ENCODE results near the gene CDH4.

Gene CDH4

DNA sequence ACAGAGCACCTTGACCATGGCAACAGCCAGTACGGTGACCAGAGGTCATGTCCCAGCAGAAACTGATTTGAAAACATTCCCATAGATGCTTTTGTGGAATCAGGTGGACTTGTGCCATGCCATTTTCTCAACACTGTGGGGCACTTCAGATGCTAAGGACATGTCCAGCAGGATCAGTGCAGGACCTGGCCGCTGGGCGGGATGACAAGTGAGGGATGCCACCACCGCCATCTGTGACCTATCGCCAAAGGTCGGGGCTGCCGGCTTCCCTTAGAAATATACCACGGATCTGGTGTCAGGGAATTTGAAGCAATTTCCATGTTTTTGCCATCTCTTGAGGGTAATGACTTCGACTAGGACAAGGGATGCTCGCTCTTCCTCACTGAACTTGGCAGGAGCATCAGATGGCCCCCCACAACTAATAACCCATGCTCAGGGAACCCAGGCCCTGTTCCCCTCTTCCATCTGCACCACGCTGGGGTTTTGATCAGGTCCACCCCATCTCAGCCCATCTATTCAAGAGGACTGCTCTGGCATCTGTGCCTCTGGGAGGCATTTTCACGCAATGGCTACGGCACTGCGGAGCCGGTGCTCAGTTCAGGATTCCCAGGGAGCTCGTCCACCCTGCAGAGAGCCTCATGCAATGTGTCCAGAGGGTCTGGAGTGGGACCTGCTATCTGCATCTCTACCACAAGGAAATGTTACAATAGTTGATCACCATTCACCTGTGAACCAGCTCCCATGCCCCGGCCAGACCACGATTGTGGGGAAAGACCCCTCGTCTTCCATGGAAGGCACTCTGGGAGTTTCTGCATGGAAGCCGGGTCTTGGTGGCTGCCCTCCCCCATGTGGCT lies 511.1 kb downstream of the CDH4 start:
- Mint-ChIP-seq H3K27ac (no peak overlapping the region), H3K9me3 (no peaks in the 10 kb centered on the region), H3K4me3 (no peak overlapping the region), H3K4me1 (ENCODE audit: low read depth) (no peaks in the 10 kb centered on the region), H3K36me3 (ENCODE audit: low read depth) (no peaks in the 10 kb centered on the region), H3K27me3 (ENCODE audit: low read depth) (no peaks in the 10 kb centered on the region)

DNA sequence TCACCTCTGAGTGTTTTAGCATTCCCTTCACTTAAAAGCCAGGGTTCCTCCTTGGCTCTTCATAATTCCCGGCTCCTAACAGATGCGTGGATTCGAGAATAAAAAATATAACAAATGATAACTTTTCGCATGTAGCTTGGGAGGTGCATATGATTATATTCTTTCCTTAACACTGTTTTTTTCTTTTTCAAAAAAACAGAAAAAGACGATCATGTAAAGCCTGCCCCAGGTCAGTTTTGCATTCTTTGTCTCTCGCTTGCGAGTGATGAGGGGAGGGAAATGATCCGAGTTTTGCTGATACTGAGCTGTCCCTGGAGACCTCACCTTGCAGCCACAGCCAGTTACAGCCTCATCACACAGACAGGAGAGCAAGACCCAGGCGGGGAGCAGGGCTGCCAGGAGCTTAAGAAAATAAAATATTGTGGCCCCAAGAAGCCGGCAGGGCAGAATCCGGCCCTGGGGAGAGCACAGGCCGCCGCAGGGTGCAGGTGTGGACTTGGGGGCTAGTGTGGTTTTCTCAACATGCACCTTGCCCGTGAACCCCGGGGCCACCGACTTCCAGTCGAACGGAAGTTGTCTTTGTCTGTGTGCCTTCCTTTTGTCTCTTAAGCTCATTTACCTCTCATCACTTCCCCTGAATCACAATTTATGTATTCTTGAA lies 511.8 kb downstream of the CDH4 start:
- Mint-ChIP-seq H3K36me3 (ENCODE audit: low read depth) (no peaks in the 10 kb centered on the region), H3K27ac (no peak overlapping the region), H3K4me1 (ENCODE audit: low read depth) (no peaks in the 10 kb centered on the region), H3K27me3 (ENCODE audit: low read depth) (no peaks in the 10 kb centered on the region), H3K4me3 (no peak overlapping the region), H3K9me3 (no peaks in the 10 kb centered on the region)

DNA sequence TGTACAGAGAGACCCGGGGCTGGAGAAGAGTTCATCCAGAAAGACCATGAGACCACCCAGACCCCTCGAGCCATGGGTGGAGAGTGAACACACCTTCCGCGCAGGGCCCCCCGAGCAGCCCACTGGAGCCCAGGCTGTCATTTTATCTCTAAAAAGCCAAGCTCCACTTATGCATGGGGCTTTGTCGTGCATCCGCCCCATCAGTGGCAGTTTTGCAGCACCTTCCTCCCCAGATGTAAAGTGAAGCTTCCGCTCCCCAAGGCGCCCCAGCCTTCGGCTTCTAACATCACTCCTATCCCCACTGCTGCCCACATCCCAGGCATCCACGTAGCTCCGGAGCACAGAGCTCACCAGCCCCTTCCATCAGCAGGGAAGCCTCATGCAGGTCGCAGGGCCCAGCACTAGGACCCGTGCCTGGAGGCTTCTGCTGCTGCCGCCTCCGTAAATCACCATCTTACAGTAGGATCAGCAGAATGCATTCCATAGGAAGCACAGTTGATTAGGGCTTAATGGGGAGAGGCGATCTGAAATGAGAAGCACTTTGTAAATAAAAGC lies 512.5 kb downstream of the CDH4 start:
- Mint-ChIP-seq H3K9me3 (no peaks in the 10 kb centered on the region), H3K27me3 (ENCODE audit: low read depth) (no peaks in the 10 kb centered on the region), H3K36me3 (ENCODE audit: low read depth) (no peaks in the 10 kb centered on the region), H3K4me1 (ENCODE audit: low read depth) (no peaks in the 10 kb centered on the region), H3K27ac (no peak overlapping the region), H3K4me3 (no peak overlapping the region)

DNA sequence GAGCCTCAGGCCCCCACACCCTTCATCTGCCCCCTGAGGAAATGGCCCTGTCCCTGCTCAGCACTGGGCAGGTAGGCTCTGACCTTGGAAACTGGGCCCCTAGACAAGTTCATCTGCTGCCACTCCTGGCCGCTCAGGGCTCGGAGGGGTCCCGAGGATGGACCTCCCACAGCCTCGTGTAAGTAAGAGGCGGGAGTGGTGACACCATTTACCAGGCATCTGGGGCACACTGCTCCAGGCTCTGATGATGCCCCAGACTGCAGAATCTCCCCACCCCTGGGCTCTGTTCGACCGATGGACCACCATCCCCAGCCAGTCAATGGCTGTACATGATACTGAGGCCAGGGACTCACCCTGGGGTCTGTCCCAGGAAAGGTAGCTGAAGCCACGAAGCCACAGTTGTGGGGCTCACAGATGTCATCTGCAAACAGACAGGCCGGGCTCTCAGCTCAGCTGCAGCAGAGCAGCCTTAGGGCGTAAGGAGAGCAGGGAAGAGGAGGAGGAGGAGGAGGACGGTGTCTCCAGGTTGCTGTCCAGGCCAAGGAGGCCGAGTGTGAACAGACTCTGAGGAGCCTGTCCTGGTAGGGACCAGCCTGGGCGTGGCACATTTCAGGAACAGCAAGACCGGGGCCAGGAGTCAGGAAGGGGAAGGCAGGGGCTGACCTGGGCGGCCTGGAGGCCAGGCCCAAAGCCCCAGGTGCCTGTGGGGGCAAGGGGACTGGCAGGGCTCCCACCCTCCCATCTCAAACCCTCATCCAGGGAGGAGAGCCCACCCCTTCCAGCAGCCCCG lies 513.2 kb downstream of the CDH4 start:
- no peaks in the 10 kb centered on the region for H3K4me1 Mint-ChIP-seq (ENCODE audit: low read depth)
- H3K27me3 Mint-ChIP-seq (ENCODE audit: low read depth), result no peaks in the 10 kb centered on the region
- H3K27ac Mint-ChIP-seq, result no peak overlapping the region
- H3K4me3 Mint-ChIP-seq, result no peak overlapping the region
- H3K36me3 Mint-ChIP-seq (ENCODE audit: low read depth), result no peaks in the 10 kb centered on the region
- H3K9me3 Mint-ChIP-seq, result no peaks in the 10 kb centered on the region

DNA sequence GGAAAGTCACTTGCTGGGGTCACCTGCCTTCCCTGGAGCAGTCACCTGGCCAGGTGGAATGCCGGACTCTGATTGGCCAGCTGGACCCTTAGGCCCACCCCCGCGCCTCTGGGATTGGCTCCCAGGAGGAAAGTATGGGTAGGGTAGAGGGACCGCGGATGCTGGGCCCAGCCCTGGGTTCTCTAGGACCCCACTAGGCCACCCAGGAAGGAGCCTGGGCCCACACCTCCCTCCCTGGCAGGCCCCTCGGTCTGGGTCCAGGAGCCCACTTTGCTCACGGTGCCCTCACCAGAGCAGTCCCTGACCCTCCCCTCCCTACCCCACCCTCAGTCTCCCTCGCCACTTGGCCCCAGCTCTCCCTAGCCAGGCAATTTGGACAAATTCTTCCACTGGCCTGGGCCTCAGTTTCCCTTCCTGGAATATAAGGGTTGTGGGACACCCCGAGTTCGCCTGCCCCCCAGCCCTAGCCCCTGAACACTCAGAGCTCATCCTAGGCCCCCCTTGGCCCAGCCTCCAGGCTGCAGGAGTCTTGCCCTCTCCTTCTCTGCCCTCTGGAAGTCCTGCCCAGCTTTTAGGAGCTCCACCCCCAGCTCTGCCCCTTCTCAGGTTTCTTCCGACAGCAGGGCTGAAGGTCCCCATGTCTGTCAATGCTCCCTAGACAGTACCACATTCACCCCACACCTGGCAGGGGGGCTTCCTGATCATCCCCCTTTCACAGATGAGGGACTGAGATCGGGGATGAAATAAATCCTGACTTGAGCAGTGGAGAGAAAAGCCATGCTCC lies 514.0 kb downstream of the CDH4 start:
- no peak overlapping the region for H3K4me3 Mint-ChIP-seq
- H3K4me1 Mint-ChIP-seq (ENCODE audit: low read depth), result no peaks in the 10 kb centered on the region
- H3K27me3 Mint-ChIP-seq (ENCODE audit: low read depth), result no peaks in the 10 kb centered on the region
- no peaks in the 10 kb centered on the region for H3K36me3 Mint-ChIP-seq (ENCODE audit: low read depth)
- H3K27ac Mint-ChIP-seq, result no peak overlapping the region
- H3K9me3 Mint-ChIP-seq, result no peaks in the 10 kb centered on the region

DNA sequence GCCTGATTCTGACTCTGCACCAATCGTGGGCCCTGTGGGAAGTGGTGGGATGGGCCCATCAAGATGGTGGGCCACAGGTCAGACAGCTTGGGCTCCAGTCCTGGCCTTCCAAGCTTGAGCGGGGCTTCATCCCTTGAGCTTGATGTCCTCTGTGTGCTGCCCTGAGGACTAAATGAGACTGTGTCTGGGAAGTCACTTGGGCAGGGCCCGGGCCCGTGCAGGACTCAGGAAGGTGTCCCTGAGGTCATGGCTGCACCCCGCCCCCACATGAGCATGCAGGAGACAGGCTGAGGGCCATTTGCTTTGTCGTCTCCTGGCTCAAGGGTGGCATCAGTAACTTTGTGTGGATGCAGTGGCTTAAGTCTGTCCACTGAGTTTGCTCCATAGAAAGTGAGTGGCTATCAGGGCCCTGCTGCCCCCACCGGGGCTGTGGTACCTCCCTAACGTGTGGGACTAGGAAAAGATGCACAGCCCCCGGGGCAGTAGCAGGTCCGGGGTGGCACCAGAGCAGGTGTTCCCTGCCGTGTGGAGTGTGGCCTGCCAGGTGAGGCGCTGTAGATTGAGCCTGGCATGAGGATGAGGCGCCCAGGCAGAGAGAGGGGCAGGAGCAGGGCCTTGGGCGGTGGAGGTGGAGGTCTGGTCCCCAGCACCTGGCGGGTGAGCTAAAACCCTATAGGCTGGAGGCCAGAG lies 515.0 kb downstream of the CDH4 start:
- H3K4me3 Mint-ChIP-seq, result no peak overlapping the region
- no peaks in the 10 kb centered on the region for H3K4me1 Mint-ChIP-seq (ENCODE audit: low read depth)
- H3K27me3 Mint-ChIP-seq (ENCODE audit: low read depth), result no peaks in the 10 kb centered on the region
- H3K27ac Mint-ChIP-seq, result no peak overlapping the region
- H3K36me3 Mint-ChIP-seq (ENCODE audit: low read depth), result no peaks in the 10 kb centered on the region
- H3K9me3 Mint-ChIP-seq, result no peaks in the 10 kb centered on the region

GRCh38 chr20:61767761-61768494 lies 515.9 kb downstream of the CDH4 start:
- H3K4me1 Mint-ChIP-seq (ENCODE audit: low read depth), result no peaks in the 10 kb centered on the region

DNA sequence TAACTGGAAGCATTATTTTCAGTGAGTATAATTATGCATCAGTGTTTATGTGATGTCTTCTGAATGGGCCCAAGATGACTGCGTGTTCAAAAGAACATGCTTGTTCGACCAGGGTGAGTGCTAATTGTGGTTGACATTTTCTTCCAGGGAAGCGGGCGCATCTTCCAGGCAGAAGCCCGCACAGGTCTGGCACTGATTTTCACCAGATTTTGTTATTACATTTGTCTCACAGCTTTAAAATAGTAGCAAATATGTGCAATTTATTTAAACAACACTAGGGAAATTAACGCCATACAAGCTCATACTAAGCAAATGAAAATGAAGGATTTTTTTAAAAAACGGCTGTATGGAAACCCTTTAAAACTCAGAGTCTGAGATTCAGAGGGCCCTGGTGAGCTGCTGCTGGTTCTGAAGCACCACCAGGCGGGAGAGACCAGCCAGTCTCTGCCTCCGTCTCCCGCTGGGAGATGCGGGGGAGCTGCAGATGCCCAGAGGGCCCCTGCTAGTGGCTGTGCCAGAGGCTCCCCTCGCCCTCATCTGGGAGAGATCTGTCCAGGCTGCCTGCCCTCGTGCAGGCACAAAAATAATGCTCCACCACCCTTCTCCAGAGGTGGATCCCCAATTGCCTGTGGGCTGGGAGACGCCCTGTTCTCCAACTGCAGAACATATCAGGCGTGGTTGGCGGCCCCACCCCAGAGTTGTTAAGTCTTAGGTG lies 516.7 kb downstream of the CDH4 start:
- Mint-ChIP-seq H3K27ac (no peak overlapping the region), H3K4me3 (no peak overlapping the region), H3K9me3 (no peaks in the 10 kb centered on the region), H3K4me1 (ENCODE audit: low read depth) (no peaks in the 10 kb centered on the region), H3K36me3 (ENCODE audit: low read depth) (no peaks in the 10 kb centered on the region), H3K27me3 (ENCODE audit: low read depth) (no peaks in the 10 kb centered on the region)

More at GRCh38 chr20:61767761-61768494, 515.9 kb downstream of the CDH4 start:
- H3K27ac Mint-ChIP-seq, result no peak overlapping the region
- H3K36me3 Mint-ChIP-seq (ENCODE audit: low read depth), result no peaks in the 10 kb centered on the region
- H3K9me3 Mint-ChIP-seq, result no peaks in the 10 kb centered on the region
- H3K27me3 Mint-ChIP-seq (ENCODE audit: low read depth), result no peaks in the 10 kb centered on the region
- H3K4me3 Mint-ChIP-seq, result no peak overlapping the region

GRCh38 chr20:61769286-61769832 lies 517.3 kb downstream of the CDH4 start:
- Mint-ChIP-seq H3K27ac (no peak overlapping the region), H3K36me3 (ENCODE audit: low read depth) (no peaks in the 10 kb centered on the region), H3K4me3 (no peak overlapping the region), H3K9me3 (no peaks in the 10 kb centered on the region), H3K4me1 (ENCODE audit: low read depth) (no peaks in the 10 kb centered on the region), H3K27me3 (ENCODE audit: low read depth) (no peaks in the 10 kb centered on the region)

GRCh38 chr20:61770113-61770585 lies 518.1 kb downstream of the CDH4 start:
- no peaks in the 10 kb centered on the region for H3K9me3 Mint-ChIP-seq
- no peaks in the 10 kb centered on the region for H3K4me1 Mint-ChIP-seq (ENCODE audit: low read depth)
- H3K36me3 Mint-ChIP-seq (ENCODE audit: low read depth), result no peaks in the 10 kb centered on the region
- H3K27ac Mint-ChIP-seq, result no peak overlapping the region
- no peaks in the 10 kb centered on the region for H3K27me3 Mint-ChIP-seq (ENCODE audit: low read depth)
- no peak overlapping the region for H3K4me3 Mint-ChIP-seq

DNA sequence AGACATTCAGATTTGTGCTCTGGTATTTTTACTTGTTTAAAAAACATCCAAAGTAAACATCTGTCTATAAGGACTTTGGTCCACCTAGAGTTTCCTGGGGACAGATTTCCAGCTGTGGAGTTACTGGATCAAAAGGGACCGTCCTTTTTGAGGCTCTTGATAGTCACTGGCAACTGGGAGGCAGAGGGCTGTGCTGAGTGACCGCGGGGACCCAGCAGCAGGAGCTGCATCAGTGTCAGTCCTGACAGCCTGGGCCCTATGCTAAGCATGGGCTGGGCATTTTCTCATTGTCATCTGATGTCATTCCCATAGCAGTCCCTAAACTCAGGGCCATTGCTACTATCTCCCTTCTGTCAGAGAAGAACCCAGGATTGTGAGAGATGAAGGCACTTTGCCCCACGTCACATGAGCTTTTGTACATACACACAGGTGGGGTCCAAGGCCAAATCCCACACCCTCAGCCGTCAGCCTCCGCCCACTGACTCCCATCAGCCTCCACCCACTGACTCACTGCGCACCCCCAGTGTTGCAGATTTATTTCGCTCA lies 519.8 kb downstream of the CDH4 start:
- no peak overlapping the region for H3K27ac Mint-ChIP-seq
- H3K27me3 Mint-ChIP-seq (ENCODE audit: low read depth), result no peaks in the 10 kb centered on the region

More for the DNA sequence above, 519.8 kb downstream of the CDH4 start:
- H3K9me3 Mint-ChIP-seq, result no peaks in the 10 kb centered on the region
- H3K36me3 Mint-ChIP-seq (ENCODE audit: low read depth), result no peaks in the 10 kb centered on the region
- H3K4me3 Mint-ChIP-seq, result no peak overlapping the region
- no peaks in the 10 kb centered on the region for H3K4me1 Mint-ChIP-seq (ENCODE audit: low read depth)
